SK-N-DZ (cell line): ENCODE measurements around the gene CCDC61.

Source experiments
- DNase-seq: peaks from one replicate; pipeline ENCODE4 v3.0.0-alpha.2; 2015; ENCODE audit warnings: low spot score

Gene CCDC61

DNA sequence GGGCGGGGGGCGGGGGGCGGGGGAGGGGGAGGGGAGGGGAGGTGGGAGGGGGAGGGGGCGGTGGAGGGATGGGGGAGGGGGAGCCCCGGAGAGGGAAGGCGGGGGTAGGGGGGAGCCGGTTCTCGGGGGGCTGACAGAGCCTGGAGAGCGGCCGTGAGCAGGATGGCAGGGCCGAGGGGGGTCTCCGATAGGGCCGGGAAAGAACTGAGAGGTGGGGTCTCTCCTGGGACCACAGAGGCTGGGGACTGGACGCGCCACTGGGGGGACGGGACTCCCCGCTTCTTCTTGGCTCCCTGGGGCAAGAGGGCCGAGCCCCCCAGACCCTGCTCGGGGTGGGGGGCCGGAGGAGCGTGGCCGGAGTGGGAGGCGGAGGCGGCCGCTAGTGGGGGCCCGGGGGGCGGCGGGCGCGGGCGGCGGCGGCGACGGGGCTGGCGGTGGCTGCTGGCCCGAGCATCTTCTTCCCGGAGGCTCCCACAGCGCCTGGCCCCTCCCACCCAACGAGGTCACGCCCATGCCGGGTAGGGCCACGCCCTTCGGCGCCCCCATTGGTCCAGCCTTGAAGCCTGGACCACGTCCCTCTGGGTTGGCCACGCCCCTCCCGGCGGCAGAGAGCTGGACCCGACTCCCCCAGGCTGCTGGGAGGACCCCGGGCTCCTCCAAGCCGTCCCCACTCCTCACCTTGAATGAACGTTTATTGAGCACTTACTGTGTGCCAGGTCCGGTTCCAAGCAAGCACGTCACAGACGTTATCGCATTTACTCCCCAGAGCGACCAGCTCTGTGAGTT lies 21.5 kb upstream of the CCDC61 start, which contains the start of gene NOVA2:
TSS of gene NOVA2 (minus strand) at position 313 of the 786 bp plus-strand sequence. CDS start 514 bp downstream, outside the sequence.
- peak; percentile 83 for DNase-seq

DNA sequence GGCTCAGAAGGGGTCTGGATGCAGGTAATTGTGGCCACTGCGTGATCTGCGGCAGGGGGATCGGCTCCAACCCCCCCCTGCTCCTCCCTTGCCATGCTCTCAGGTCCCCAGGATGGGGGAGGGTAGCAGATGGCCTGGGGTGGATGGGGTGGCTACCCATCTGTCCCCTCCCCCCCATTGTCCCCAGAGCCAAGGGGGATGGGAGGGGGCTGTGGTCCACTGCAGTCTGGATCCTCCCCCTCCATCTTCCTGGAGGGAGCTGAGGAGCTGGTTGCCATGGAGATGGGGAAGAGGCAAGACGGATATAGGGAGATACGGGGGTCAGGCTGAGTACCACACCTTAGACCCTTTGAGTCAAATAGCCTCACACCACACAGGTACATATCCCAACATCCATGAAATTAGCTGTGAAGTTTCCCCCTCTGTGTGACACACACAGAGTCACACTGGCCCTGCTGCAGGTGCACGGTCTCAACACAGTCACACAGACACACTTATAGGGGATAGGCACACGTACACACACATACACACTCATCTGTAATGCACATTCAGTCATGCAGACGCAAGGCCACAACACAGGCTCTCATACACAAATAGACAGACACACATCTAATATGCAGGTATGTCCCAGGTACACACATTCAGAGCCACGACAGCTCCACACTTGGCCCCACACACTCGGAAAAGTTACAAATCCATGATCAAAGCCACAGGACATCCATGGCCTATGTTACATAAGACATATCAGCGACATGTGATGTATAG lies 19.8 kb upstream of the CCDC61 start:
- DNase-seq, result peak; percentile 61

DNA sequence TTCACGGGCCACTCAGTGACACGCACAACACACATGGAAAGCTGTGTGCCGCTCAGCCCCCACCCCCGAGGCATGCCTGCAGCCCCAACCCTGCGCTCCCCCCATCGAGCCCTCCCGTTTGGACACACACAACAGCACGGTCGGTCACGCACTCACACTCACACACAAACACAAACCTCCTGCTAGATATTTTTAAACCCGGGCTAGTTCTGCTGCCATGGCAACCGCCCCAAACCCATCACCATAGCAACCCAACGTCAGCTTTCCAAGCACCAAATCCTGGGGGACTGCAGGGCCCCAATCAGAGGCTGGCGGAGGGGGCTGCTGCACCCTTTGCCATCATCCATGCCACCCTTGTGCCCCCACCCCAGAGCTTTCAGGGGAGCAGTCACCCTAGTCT lies 19.1 kb upstream of the CCDC61 start:
- DNase-seq, result peak; percentile 28

GRCh38 chr19:45978156-45978555 lies 17.1 kb upstream of the CCDC61 start:
- DNase-seq, result no peak

GRCh38 chr19:45981350-45981749 lies 13.9 kb upstream of the CCDC61 start:
- no peak for DNase-seq

DNA sequence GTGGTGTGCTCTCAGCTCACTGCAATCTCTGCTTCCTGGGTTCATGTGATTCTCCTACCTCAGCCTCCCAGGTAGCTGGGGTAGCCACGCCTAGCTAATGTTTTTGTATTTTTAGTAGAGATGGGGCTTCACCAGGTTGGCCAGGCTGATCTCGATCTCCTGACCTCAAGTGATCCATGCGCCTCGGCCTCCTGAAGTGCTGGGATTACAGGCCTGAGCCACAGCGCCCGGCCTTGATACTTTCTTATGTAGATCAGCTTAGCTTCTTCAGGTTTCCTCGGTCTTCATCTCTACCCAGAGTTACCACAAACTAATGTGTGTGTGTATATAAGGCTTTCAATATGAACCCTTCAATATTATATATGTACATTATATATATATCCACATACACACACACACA lies 9.9 kb upstream of the CCDC61 start:
- no peak for DNase-seq

DNA sequence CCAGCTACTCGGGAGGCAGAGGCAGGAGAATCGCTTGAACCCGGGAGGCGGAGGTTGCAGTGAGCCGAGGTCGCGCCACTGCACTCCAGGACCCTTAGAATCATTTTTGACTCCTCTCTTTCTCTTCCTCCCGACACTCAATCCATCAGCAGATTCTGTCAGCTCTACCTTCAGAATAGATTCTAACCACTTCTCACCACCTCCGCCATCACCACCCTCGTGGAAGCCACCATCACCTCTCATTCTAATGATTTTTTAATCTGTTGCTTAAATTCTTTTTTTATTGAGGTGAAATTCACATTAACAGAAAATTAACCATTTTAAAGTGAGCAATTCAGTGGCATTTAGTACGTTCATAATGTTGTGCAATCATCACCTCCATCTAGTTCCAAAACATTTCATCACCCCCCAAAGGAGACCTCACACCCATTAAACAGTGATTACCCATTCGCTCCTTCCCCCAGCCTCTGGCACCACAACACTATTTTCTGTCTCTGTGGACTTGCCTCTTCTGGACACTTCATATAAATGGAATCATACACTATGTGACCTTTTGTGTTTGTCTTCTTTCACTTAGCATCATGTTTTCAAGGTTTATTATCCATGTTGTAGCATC lies 5.0 kb upstream of the CCDC61 start:
- no peak for DNase-seq

DNA sequence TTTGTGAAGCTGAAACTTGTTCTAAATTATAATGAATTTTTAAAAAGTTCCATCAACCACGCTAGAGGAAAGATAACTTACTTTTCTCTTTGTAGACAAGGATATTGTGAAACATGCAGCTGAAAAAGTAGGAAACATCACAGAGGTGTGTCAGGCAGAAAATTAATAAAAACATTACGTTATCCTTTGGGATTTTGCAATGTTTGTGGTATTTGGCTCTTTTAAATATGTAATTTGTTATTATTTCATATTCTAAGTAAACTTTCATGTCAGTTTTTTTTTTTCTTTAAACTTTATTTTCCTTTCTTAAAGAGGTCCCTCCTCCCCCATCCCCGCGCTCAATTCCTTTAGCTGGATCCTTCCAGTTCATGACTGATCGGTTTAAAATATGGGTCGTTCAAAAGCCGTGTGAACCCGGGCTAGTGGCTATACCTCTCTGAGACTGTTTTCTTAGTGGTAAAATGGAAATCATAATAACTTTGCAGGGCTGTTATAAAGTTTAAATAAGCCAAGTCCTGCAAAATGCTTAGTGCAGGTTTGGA lies 740 bp upstream of the CCDC61 start:
- DNase-seq, result no peak

DNA sequence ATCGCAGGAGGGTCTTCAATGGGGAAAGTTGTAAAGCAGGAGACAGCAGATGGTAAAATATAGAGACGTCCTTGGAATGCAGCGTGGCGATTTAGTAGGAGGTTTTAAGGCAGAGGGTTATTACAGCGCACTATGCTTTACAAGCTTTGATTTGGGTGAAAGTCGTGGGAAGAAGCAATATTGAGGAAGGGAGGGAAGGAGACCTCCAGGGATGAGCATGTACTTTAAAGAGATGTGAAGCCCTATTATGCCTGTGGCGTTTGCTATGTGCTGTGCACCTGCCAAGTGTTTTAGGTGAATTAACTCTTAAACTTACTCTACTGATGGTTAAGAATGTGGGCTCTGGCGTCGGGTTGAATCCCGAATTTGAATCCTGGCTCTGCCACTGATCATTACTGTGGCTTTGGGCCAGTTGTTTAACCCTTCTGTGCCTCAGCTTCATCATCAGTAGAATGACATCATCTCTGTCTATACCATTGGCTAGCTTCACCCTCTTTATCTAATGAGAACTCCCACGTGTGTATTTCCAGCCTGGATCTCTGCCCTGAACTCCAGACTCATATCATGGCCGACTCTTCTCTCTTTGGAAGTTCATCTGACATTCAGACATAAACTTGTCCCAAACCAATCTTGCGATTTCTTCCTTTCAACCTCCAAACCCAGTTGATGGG lies 583 bp downstream of the CCDC61 start:
- no peak for DNase-seq

- no peak for DNase-seq
Observed at GRCh38 chr19:45996933-45997332, 1.7 kb downstream of the CCDC61 start.

DNA sequence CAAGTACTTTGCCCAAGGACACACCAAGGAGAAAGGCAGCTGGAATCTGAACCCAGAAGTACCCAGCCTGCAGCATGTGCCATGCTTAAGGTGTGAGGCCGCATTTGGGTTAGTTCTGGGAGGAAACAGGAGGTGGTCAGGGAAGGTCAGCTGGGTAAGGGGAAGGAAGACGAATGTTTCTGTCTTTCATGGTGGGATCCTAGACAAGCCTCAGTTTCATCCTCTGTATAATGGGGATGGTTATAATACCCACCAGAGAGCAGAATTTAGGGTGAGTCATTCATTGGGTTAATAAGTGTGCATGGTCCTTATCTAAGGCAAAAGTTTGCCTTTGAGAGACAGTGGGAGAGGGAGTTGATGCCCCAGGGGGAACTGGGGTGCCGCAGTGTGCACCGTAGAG lies 3.6 kb downstream of the CCDC61 start:
- DNase-seq, result no peak

DNA sequence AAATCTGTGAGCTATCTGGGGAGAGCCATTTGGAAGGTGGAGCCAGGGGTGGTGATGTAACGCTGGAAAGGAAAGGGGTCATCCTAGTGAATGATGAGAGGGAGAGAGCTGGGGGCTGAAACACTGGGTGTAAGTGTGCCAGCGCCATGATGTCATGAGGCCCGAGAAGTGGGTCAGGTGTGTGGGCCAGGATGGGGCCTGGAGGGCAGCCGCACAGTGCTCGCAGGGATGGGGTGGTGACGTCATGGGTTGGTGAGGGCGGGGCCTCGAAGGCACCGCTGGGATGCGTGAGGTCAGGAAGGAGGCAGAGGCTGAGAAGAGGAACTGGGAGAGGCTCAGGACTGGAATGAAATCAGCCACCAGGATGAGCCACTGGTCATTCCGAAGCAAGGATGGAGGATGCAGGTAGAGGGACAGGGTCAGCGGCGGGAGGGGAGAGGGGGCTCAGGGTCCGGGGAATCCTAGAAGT lies 4.4 kb downstream of the CCDC61 start:
- DNase-seq, result peak; percentile 54

DNA sequence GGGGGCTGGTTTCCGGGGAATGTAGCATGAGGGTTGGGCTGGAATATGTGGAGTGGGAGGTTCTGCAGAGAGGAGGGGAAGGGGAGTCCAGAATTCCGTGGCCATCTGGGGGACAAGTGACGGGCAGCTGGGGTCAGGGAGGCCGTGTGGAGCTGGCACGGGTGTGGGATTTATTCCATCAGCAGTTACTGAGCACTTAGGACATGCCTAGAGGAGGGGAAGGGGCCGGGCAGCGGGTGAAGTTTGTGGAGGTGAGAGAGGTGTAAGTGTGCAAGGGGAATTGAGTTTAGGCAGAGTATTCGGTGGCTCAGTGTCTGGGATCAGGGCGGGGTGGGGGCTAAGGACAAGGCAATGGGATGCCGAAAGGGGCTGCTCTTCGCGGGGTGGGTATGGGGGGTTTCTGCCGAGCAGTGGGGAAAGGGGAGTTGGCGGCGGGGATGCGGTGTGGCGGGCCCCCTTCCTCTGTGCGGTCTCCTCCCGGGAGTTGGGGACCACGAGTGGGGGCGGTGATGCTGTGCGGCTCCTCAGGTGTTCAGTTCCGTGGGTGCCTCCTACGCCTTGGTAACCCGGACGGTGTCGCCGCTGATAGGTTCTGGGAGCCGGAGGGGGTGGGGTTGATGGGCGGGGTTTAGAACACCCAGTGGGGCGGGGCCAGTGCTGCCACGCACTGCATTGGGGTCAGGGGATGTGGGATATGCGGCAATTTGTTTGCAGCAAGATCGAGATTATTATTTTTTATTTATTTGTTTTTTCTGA lies 5.4 kb downstream of the CCDC61 start:
- peak; percentile 25 for DNase-seq

DNA sequence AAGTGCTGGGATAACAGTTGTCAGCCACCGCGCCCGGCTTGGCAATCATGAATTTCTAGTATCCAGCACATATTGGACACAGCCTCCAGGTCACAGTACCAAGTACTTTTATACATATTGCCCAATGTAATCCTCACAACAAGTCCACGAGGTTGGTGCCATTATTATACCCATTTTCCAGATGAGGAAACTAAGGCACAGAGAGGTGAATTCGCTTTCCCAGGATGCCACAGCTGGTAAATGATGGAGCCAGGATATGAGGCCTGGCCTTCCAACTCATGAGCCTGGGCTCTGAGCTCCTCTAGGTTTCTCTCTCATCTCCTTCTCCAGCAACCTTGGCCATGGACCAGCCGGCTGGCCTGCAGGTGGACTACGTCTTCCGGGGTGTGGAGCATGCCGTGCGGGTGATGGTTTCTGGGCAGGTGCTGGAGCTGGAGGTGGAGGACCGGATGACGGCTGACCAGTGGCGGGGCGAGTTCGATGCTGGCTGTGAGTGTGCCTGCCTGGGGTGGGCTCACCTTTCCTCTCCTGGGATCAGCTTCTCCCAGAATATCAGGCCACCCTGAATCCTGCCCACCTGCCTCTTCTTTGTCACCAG lies 7.5 kb downstream of the CCDC61 start:
- no peak for DNase-seq

GRCh38 chr19:46006411-46006810 lies 11.1 kb downstream of the CCDC61 start:
- DNase-seq, result no peak

DNA sequence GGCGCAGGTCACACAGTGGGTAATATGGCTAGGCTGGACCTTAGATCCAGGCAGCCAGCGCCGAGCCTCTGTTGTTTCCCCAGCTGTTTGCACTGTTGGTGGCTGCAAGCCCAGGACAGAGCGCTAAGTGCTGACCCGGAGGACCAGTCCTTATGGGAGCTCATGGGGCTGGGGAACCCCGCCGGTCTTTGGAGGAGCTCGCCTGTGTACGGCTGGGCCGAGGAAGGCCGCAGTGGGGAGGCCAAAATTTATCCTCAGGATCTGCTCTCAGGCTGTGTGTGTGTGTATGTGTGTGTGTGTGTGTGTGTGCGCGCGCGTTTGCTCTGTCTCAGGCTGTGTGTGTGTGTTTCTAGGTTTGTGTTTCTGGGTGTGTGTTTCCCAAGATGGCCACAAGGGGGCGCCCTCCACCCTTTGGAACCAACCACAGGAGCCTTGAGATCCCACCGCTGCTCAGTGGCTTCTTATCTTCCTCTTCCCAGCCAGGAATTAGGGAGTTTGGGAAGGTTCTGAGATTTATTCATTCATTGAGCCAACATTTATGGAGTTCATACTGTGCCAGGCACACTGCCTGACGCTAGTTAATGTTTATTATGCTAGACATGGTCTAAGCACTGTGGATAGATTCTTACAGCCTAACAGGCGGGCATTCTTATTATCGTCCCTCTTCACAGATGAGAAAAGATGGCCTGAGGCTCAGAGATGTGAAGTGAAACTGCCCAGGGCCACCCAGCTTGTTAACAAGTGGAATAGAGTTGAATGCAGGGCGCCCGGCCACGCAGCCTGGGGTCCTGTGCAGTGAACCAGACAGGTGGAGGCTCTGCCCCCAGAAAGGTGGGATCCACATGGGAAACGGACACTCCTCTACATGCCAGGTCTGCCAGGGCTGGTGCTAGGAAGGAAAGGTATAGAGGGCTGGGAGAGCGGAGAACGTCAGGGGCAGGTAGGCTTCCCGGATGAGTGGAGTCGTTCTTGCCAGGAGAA lies 14.6 kb downstream of the CCDC61 start:
- DNase-seq, result peak; percentile 34

GRCh38 chr19:46014534-46014933 lies 19.3 kb downstream of the CCDC61 start:
- DNase-seq, result no peak

DNA sequence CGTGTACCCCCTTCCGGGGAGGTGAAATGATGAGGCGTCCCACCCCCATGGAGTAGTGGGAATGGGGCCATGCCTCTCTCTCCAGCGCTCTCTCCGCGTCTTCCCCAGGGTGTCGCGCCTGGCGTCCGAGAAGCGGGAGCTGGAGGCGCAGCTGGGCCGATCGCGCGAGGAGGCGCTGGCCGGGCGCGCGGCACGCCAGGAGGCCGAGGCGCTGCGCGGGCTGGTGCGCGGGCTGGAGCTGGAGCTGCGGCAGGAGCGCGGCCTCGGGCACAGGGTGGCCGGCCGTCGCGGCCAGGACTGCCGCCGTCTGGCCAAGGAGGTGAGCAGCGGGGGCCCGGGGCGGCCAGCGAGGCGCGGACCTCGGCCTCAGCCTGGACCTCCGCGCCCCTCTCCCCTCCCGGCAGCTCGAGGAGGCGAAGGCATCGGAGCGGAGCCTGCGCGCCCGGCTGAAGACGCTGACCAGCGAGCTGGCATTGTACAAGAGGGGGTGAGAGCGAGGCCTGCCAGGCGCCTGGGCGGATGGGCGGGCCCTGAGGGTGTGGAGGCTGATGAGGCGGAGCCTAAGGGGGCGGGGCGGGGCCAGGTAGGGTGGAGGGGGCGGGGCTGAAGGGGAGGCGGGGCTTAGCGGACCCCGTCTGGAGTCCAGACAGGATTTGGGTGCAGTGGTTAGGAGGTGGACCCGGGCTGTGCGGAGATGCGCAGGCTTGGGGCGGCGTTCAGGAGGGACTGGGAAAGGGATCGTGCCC lies 19.8 kb downstream of the CCDC61 start:
- no peak for DNase-seq
